IMR-90 (cell line): ENCODE results near the gene IL17D. TPM values are rescaled to one million over a fixed set of nuclear protein-coding genes. Genes with fewer than 3 reads are reported as not detected.
A peak's percentile ranks its signal among the peaks of the same experiment; 100 is the strongest.

Experiments used
- ATAC-seq: fragments of 200-7000 bp; cut with Tn5 transposase; 2 replicates; pipeline ENCODE4 v1.9.1; 2020; ENCODE audit warnings: low read depth, mild to moderate bottlenecking, moderate library complexity
- BruUV-seq: library from RNA; stranded (reverse); fragments of 400-500 nt; replicated peaks from 2 replicates; lab custom pipeline; 2021; lab: Mats Ljungman, UMichigan
- CTCF ChIA-PET: fragments of 300-600 bp; formaldehyde crosslinking; extraction: SDS; loops from one replicate; lab custom pipeline; 2021; ENCODE audit warnings: antibody characterized with exemption; lab: Yijun Ruan, JAX
- POLR2A ChIA-PET: fragments of 300-600 bp; sonication (Branson Sonifier 250); formaldehyde crosslinking; loops from one replicate; lab custom pipeline; 2022; ENCODE audit warnings: antibody characterized with exemption; ENCODE audit not compliant: unreplicated experiment; lab: Charles Lee
- DNase-seq: peaks from one replicate; pipeline ENCODE4 v3.0.0; 2013
- H2AFZ ChIP-seq: replicated peaks from 2 replicates; pipeline ENCODE3; 2013; ENCODE audit warnings: low read length, mild to moderate bottlenecking; ENCODE audit not compliant: poor library complexity
- H2AK5ac ChIP-seq: 2 replicates; pipeline ENCODE4 v1.6.1; 2013; ENCODE audit warnings: low read depth, low read length, inconsistent platforms
- H2AK9ac ChIP-seq: replicated peaks from 2 replicates; pipeline ENCODE3; 2013; ENCODE audit warnings: mild to moderate bottlenecking, low read depth, low read length, moderate library complexity; ENCODE audit not compliant: poor library complexity
- H2BK120ac ChIP-seq: 2 replicates; pipeline ENCODE4 v1.6.1; 2013; ENCODE audit warnings: low read depth, low read length, inconsistent platforms
- H2BK15ac ChIP-seq: 3 replicates; pipeline ENCODE4 v1.6.1; 2013; ENCODE audit warnings: low read depth, low read length, inconsistent platforms
- H2BK20ac ChIP-seq: 2 replicates; pipeline ENCODE4 v1.6.1; 2013; ENCODE audit warnings: low read depth, mild to moderate bottlenecking, inconsistent platforms, low read length, moderate library complexity
- H2BK5ac ChIP-seq: 2 replicates; pipeline ENCODE4 v1.6.1; 2013; ENCODE audit warnings: mild to moderate bottlenecking, low read depth, low read length, inconsistent platforms; ENCODE audit not compliant: poor library complexity, severe bottlenecking
- H3K14ac ChIP-seq: replicated peaks from 2 replicates; pipeline ENCODE4 v1.6.1; 2013; ENCODE audit warnings: low read depth, low read length, inconsistent platforms
- H3K18ac ChIP-seq: 2 replicates; pipeline ENCODE4 v1.6.1; 2013; ENCODE audit warnings: low read depth, low read length, control low read depth
- H3K23ac ChIP-seq: 2 replicates; pipeline ENCODE4 v1.6.1; 2013; ENCODE audit warnings: low read depth, low read length, inconsistent platforms
- H3K27ac ChIP-seq: 2 replicates; pipeline ENCODE4 v1.5.1; 2013; ENCODE audit warnings: mild to moderate bottlenecking, control low read depth, low read length; ENCODE audit not compliant: insufficient read depth
- H3K27me3 ChIP-seq: 2 replicates; pipeline ENCODE4 v1.6.1; 2013; ENCODE audit warnings: low read length; ENCODE audit not compliant: control insufficient read depth, insufficient read depth
- H3K36me3 ChIP-seq: 2 replicates; pipeline ENCODE4 v1.6.1; 2013; ENCODE audit warnings: low read length, mixed read lengths; ENCODE audit not compliant: control insufficient read depth, insufficient read depth
- H3K4ac ChIP-seq: 2 replicates; pipeline ENCODE4 v1.6.1; 2013; ENCODE audit warnings: low read depth, low read length, inconsistent platforms
- H3K4me1 ChIP-seq: 2 replicates; pipeline ENCODE4 v1.6.1; 2013; ENCODE audit warnings: low read length, mixed read lengths; ENCODE audit not compliant: control insufficient read depth, insufficient read depth
- H3K4me2 ChIP-seq: 2 replicates; pipeline ENCODE4 v1.6.1; 2013; ENCODE audit warnings: low read depth, mild to moderate bottlenecking, control low read depth, low read length, moderate library complexity
- H3K4me3 ChIP-seq: 2 replicates; pipeline ENCODE4 v1.5.1; 2013; ENCODE audit warnings: low read depth, mild to moderate bottlenecking, control low read depth, low read length, moderate library complexity; ENCODE audit not compliant: insufficient read depth
- H3K56ac ChIP-seq: 2 replicates; pipeline ENCODE4 v1.6.1; 2013; ENCODE audit warnings: low read length, inconsistent platforms; ENCODE audit not compliant: insufficient read depth; ENCODE audit errors: extremely low read depth
- H3K79me1 ChIP-seq, 2 experiments: 2 replicates each; pipeline ENCODE4 v1.6.1; 2013; ENCODE audit warnings: low read length in 2 of 2, inconsistent platforms in 1 of 2, low read depth in 1 of 2
- H3K9ac ChIP-seq: 2 replicates; pipeline ENCODE4 v1.6.1; 2013; ENCODE audit warnings: low read depth, low read length, control low read depth
- H3K9me1 ChIP-seq: 2 replicates; pipeline ENCODE4 v1.6.1; 2013; ENCODE audit warnings: low read length, inconsistent platforms; ENCODE audit not compliant: insufficient read depth
- H3K9me3 ChIP-seq: 2 replicates; pipeline ENCODE4 v1.6.1; 2013; ENCODE audit warnings: low read length; ENCODE audit not compliant: control insufficient read depth, insufficient read depth
- H4K20me1 ChIP-seq: 2 replicates; pipeline ENCODE4 v1.6.1; 2013; ENCODE audit warnings: low read length, inconsistent platforms; ENCODE audit not compliant: insufficient read depth
- H4K5ac ChIP-seq: 2 replicates; pipeline ENCODE4 v1.6.1; 2013; ENCODE audit warnings: mild to moderate bottlenecking, low read depth, low read length, control low read depth
- H4K8ac ChIP-seq, 2 experiments: 2 replicates each; pipeline ENCODE4 v1.6.1; 2013; ENCODE audit warnings: low read depth in 2 of 2, low read length in 2 of 2, control low read depth in 1 of 2, inconsistent platforms in 1 of 2
- H4K91ac ChIP-seq: 2 replicates; pipeline ENCODE4 v1.6.1; 2013; ENCODE audit warnings: low read depth, low read length, inconsistent platforms; ENCODE audit not compliant: insufficient read depth
- CEBPB ChIP-seq: IDR thresholded peaks from 2 replicates; pipeline ENCODE4 v1.6.1; 2012; ENCODE audit warnings: low read depth, low read length, improper control_type of control experiment
- MAFK ChIP-seq: IDR thresholded peaks from 2 replicates; pipeline ENCODE4 v1.6.1; 2012; ENCODE audit warnings: low read depth, low read length, improper control_type of control experiment
- USF2 ChIP-seq: fragments of 150-350 bp; IDR thresholded peaks from 2 replicates; pipeline ENCODE4 v1.6.1; 2017; ENCODE audit warnings: mild to moderate bottlenecking, antibody characterized with exemption, low read length, low read depth
- WGBS, 2 experiments: methylation state at CpG; one replicate each; pipeline versions ENCODE4 v1.1.5 to v1.1.7; 2013; ENCODE audit warnings: missing lambda C conversion rate in 2 of 2; ENCODE audit not compliant: insufficient read length in 1 of 2; ENCODE audit errors: extremely low coverage in 2 of 2; 5-methylcytosine and 5-hydroxymethylcytosine counted together
- dilution Hi-C: fragments of 300-500 bp; cut with HindIII; formaldehyde crosslinking; loops from one replicate; pipeline ENCODE4 v1.14.3; 2018; ENCODE audit warnings: low sequenced_read_pairs; ENCODE audit not compliant: unreplicated experiment
- in situ Hi-C: fragments of 300-500 bp; cut with MboI; formaldehyde crosslinking; loops from 3 replicates; pipeline ENCODE4 v1.14.3; 2019; ENCODE audit warnings: low sequenced_read_pairs, inconsistent platforms, mixed read lengths
- intact Hi-C: fragments of 100-400 bp; cut with micrococcal nuclease; formaldehyde crosslinking; loops from 2 replicates; pipeline ENCODE4 v1.10.0; 2022
- polyA plus RNA-seq, 3 experiments: library from polyadenylated mRNA; depleted of rRNA; stranded (reverse); fragments of >200 nt; gene quantifications; 2 replicates each; pipeline ENCODE4 v1.2.3, GENCODE V29; 2012; ENCODE audit warnings: low replicate concordance in 1 of 3
- total RNA-seq: library from RNA; depleted of rRNA; stranded (reverse); fragments of >200 nt; gene quantifications from 2 replicates; pipeline ENCODE4 v1.2.3, GENCODE V29; 2012

The IL17D gene
- total and polyA plus RNA-seq, 2 of the 4 experiments (the other 2 are of a cell fraction), result 0.72 to 1.4 TPM

GRCh38 chr13:20679879-20680278 lies 23.6 kb upstream of the IL17D start:
- Histone ChIP-seq H2AK5ac (no peak overlapping the region), H3K4me2 (no peak overlapping the region), H3K79me1 (no peaks in the 10 kb centered on the region), H3K27ac (no peak overlapping the region), H3K27me3 (no peaks in the 10 kb centered on the region), H2BK15ac (no peak overlapping the region), H2BK5ac (no peak overlapping the region), H3K4me1 (peaks cover 3% of the 10 kb centered on the region; the same call in 1 of the 2 replicates), H2AK9ac (no peak overlapping the region), H3K4ac (no peak overlapping the region), H4K8ac (no peak overlapping the region), H3K14ac (no peak overlapping the region), H3K9me1 (peaks cover 3% of the 10 kb centered on the region), H3K56ac (no peak overlapping the region), H4K91ac (no peak overlapping the region), H3K9ac (no peak overlapping the region), H3K4me3 (no peak overlapping the region), H4K5ac (no peak overlapping the region), H2BK120ac (no peak overlapping the region), H2AFZ (no peak overlapping the region), H4K20me1 (no peaks in the 10 kb centered on the region), H3K9me3 (no peaks in the 10 kb centered on the region), H2BK20ac (no peak overlapping the region), H3K36me3 (0 out of 2 replicates have a peak, but pooled peaks cover 2% of the 10 kb centered on the region), H3K23ac (no peak overlapping the region), H3K18ac (no peak overlapping the region)
- no CpG with 5 or more reads among the region's 3 CpGs for WGBS, 2 experiments
- POLR2A ChIA-PET, result no interaction called here
- in situ Hi-C loops (loop anchor here (5.0 kb wide), 1 partner anchor 53 kb away; no protein-coding TSS in a partner anchor), dilution Hi-C loops (no loop called here), intact Hi-C loops (no loop called here)
- DNase-seq, result no peak
- no peak for ATAC-seq
- BruUV-seq, result no TSS peak
- CTCF ChIA-PET, result interaction anchor here (0.8 kb wide), 1 partner anchor 8 kb away, joined by 3 read pairs; no protein-coding TSS in a partner anchor
- peak; percentile 56 for TF ChIP-seq CEBPB
- peak; percentile 39; the same call in 1 of the 2 replicates for TF ChIP-seq MAFK
- no peak for TF ChIP-seq USF2
